Nephron progenitor cell (in vitro differentiated cells): ENCODE measurements around the gene TRAPPC5.

Experiments
- DNase-seq: peaks from one replicate; pipeline ENCODE4 v3.0.0; 2021
- H3K27ac Mint-ChIP-seq: 2 replicates; pipeline ENCODE4 v1.8.0; 2021; ENCODE audit warnings: mild to moderate bottlenecking, moderate library complexity, mixed read lengths
- H3K27me3 Mint-ChIP-seq: 2 replicates; pipeline ENCODE4 v1.8.0; 2021; ENCODE audit warnings: mild to moderate bottlenecking, low read depth, mixed read lengths; ENCODE audit not compliant: poor library complexity
- H3K36me3 Mint-ChIP-seq: 2 replicates; pipeline ENCODE4 v1.8.0; 2021; ENCODE audit warnings: low read depth, mixed read lengths
- H3K4me1 Mint-ChIP-seq: 2 replicates; pipeline ENCODE4 v1.8.0; 2021; ENCODE audit warnings: mixed read lengths
- H3K4me3 Mint-ChIP-seq: 2 replicates; pipeline ENCODE4 v1.8.0; 2021; ENCODE audit warnings: mild to moderate bottlenecking, moderate library complexity, mixed read lengths
- H3K9me3 Mint-ChIP-seq: 2 replicates; pipeline ENCODE4 v1.8.0; 2021; ENCODE audit warnings: mild to moderate bottlenecking, moderate library complexity, mixed read lengths
- TF ChIP-seq, protein P1 (sequence below): fragments of 200-600 bp; sonication (generic); IDR thresholded peaks from 2 replicates; pipeline ENCODE4 v1.5.0; 2021; ENCODE audit warnings: antibody characterized with exemption

The TRAPPC5 gene

DNA sequence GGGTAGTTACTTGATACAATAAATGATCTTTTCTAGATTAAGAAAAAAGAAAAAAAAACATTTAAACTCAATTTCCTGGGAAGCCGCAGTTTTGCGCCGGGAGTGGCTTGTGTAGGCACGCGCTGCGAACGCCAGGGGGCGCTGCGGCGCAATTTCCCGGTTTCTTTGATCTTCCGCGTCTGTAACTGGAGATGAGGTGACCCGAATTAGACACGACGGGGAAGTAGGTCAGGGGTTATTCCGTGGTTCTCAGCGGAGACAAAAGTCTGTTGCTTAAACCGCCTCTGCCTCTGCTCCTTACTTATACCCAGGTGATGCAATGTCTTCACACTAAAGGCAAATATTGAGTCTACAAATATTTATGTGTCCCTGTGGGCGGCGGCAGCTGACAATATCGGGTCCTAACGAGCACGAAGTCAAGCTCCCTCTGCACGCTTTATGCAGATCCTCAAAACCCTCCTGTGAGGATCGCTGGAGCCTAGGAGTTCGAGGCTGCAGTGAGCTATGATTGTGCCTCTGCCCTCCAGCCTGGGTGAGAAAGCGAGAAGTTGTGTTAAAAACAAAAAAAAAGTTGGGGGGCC is 28.5 kb upstream of the TRAPPC5 start:
- Mint-ChIP-seq H3K9me3 (no peaks in the 10 kb centered on the region), H3K27me3 (peaks cover 33% of the 10 kb centered on the region), H3K4me3 (peak overlapping the region; percentile 59), H3K27ac (peak overlapping the region; percentile 51), H3K36me3 (no peaks in the 10 kb centered on the region), H3K4me1 (peaks cover 13% of the 10 kb centered on the region)
- DNase-seq, result peak; percentile 92
- TF ChIP-seq, protein P1, sequence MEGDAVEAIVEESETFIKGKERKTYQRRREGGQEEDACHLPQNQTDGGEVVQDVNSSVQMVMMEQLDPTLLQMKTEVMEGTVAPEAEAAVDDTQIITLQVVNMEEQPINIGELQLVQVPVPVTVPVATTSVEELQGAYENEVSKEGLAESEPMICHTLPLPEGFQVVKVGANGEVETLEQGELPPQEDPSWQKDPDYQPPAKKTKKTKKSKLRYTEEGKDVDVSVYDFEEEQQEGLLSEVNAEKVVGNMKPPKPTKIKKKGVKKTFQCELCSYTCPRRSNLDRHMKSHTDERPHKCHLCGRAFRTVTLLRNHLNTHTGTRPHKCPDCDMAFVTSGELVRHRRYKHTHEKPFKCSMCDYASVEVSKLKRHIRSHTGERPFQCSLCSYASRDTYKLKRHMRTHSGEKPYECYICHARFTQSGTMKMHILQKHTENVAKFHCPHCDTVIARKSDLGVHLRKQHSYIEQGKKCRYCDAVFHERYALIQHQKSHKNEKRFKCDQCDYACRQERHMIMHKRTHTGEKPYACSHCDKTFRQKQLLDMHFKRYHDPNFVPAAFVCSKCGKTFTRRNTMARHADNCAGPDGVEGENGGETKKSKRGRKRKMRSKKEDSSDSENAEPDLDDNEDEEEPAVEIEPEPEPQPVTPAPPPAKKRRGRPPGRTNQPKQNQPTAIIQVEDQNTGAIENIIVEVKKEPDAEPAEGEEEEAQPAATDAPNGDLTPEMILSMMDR, result peak; percentile 100

DNA sequence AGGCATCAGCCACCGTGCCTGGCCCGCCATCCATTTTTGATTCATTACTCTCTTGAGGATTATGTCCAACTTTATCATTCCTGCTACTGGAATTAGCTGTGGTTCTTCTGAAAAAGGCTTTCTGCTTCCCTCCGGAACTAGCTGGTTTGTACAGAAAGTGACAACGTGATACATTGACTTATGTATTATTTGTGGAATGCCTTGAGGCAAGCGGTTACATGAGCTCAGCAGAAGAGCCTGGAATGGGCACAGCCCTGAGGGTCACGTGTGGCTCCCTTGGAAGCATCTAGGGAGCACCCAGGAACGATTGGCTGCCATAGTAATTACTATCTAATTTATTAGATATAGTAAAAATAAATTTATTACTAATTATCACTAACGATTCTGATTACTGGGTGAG is 26.2 kb upstream of the TRAPPC5 start:
- Mint-ChIP-seq H3K4me3 (no peak overlapping the region), H3K36me3 (no peaks in the 10 kb centered on the region), H3K27me3 (peaks cover 23% of the 10 kb centered on the region), H3K9me3 (no peaks in the 10 kb centered on the region), H3K4me1 (peaks cover 13% of the 10 kb centered on the region), H3K27ac (no peak overlapping the region)
- no peak for DNase-seq
- TF ChIP-seq, protein P1, result no peak

DNA sequence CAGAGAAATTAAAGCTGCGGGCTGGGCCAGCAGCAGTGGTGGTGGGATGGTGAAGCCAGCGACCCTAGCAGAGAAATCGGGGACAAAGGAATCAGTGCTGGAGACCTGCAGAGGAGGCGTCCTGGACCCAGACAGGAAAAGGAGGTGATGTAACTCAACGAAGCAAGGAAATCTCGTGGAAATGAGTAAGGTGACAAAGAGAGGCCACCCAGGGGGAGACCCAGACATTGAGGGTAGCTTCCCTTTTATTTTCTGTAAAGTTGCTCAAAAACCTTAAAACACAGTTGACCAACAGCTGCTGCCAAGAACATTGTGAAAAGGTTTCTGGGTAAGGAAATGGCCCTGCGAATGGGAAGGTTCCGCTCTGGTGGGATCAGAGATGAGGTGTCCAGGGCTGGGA is 25.1 kb upstream of the TRAPPC5 start:
- DNase-seq, result no peak
- H3K4me3 Mint-ChIP-seq, result no peak overlapping the region
- H3K36me3 Mint-ChIP-seq, result no peaks in the 10 kb centered on the region
- no peaks in the 10 kb centered on the region for H3K9me3 Mint-ChIP-seq
- H3K4me1 Mint-ChIP-seq, result peaks cover 13% of the 10 kb centered on the region
- H3K27ac Mint-ChIP-seq, result no peak overlapping the region
- H3K27me3 Mint-ChIP-seq, result peaks cover 26% of the 10 kb centered on the region
- TF ChIP-seq, protein P1, result no peak

DNA sequence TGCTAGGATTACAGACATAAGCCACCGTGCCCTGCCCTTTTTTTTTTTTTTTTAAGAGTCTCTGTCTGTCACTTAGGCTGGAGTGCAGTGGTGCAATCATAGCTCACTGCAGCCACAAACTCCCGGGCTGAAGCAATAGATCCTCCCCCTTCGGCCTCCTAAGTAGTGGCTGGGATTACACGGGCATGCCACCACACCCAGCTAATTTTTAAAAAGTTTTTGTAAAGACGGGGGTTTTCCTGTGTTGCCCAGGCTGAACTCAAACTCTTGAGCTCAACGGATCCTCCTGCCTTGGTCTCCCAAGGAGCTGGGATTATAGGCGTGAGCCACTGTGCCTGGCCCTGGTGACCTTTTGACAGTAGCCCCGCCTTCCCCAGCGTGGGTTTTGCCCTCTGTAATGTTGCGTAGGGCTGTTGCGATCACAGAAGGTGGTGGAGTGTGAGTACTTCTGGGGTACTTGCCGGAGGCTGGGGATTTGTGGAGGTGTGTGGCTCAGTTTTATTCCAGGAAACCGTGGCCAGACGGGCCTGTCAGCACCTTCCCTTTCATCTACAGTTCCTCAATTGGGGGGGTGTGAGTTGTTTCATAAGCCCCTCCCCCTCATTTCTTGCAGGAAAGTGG is 23.4 kb upstream of the TRAPPC5 start:
- H3K4me3 Mint-ChIP-seq, result no peak overlapping the region
- DNase-seq, result no peak
- H3K4me1 Mint-ChIP-seq, result peaks cover 9% of the 10 kb centered on the region
- H3K36me3 Mint-ChIP-seq, result no peaks in the 10 kb centered on the region
- TF ChIP-seq, protein P1, result no peak
- peaks cover 21% of the 10 kb centered on the region for H3K27me3 Mint-ChIP-seq
- H3K9me3 Mint-ChIP-seq, result no peaks in the 10 kb centered on the region
- H3K27ac Mint-ChIP-seq, result no peak overlapping the region

DNA sequence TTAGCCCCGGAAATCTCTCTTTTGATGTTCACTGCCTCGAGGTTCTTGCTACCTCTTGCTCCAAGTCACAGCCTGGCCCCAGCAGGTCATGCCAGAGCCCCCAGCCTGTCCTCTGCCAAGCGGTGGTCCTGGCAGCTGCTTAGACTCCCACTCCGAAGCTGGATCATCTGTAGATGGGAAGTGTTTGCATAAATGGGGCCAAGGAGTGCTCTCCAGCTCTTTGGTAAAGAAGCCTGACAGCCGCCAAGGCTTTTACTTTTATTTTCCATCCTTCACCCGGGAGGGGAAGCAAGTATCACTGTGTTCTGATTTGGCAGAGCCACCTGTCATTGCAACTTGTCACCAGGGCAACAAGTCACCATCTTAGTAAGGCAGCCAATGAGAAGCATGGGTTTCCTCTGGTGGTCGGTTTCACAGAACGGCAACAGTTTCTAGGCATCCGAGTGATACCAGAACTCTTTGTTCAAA is 22.4 kb upstream of the TRAPPC5 start:
- no peak for DNase-seq
- no peak overlapping the region for H3K27ac Mint-ChIP-seq
- H3K4me1 Mint-ChIP-seq, result no peaks in the 10 kb centered on the region
- TF ChIP-seq, protein P1, result no peak
- peaks cover 30% of the 10 kb centered on the region for H3K27me3 Mint-ChIP-seq
- no peak overlapping the region for H3K4me3 Mint-ChIP-seq
- H3K9me3 Mint-ChIP-seq, result no peaks in the 10 kb centered on the region
- no peaks in the 10 kb centered on the region for H3K36me3 Mint-ChIP-seq
